NT2/D1 (cell line): ENCODE measurements around the gene OR8G5.
"Not testable (repeated sequence)": the region's sequence is repeated elsewhere in the genome, so short reads cannot be mapped to it uniquely, and the experiment has no call there.

Source experiments
- DNase-seq: peaks from one replicate; pipeline ENCODE4 v3.0.0-alpha.2; 2011; ENCODE audit warnings: low read depth, low spot score
- H3K27me3 ChIP-seq: 2 replicates; pipeline ENCODE4 v1.6.0; 2011; ENCODE audit warnings: mild to moderate bottlenecking; ENCODE audit not compliant: insufficient read length, insufficient read depth
- H3K36me3 ChIP-seq: 2 replicates; pipeline ENCODE4 v1.6.1; 2011; ENCODE audit warnings: mild to moderate bottlenecking, low read length, mixed read lengths; ENCODE audit not compliant: insufficient read depth, insufficient read length
- H3K4me1 ChIP-seq: 2 replicates; pipeline ENCODE4 v1.5.1; 2011; ENCODE audit not compliant: insufficient read depth, insufficient read length
- H3K4me3 ChIP-seq: 2 replicates; pipeline ENCODE4 v1.5.1; 2011; ENCODE audit warnings: low read depth; ENCODE audit not compliant: insufficient read length
- H3K9ac ChIP-seq: 2 replicates; pipeline ENCODE4 v1.6.0; 2011; ENCODE audit warnings: low read depth; ENCODE audit not compliant: insufficient read length
- H3K9me3 ChIP-seq: 2 replicates; pipeline ENCODE4 v1.5.1; 2011; ENCODE audit warnings: mild to moderate bottlenecking, low read length; ENCODE audit not compliant: insufficient read depth
- SUZ12 ChIP-seq: IDR thresholded peaks from 2 replicates; pipeline ENCODE4 v1.6.1; 2011; ENCODE audit not compliant: insufficient read length, insufficient read depth; ENCODE audit errors: extremely low read depth
- YY1 ChIP-seq: IDR thresholded peaks from 2 replicates; pipeline ENCODE4 v1.6.1; 2011; ENCODE audit not compliant: insufficient read length, insufficient read depth
- ZNF274 ChIP-seq: IDR thresholded peaks from 2 replicates; pipeline ENCODE4 v1.6.1; 2011; ENCODE audit warnings: mild to moderate bottlenecking, low read depth, low read length

The OR8G5 gene

GRCh38 chr11:124222407-124222806 lies 33.8 kb upstream of the OR8G5 start:
- DNase-seq = no peak
- Histone ChIP-seq H3K4me3 (no peak overlapping the region), H3K9ac (no peak overlapping the region), H3K27me3 (no peaks in the 10 kb centered on the region), H3K36me3 (no peaks in the 10 kb centered on the region), H3K9me3 (no peaks in the 10 kb centered on the region), H3K4me1 (no peaks in the 10 kb centered on the region)
- no peak for TF ChIP-seq ZNF274
- no peak for TF ChIP-seq SUZ12
- no peak for TF ChIP-seq YY1

GRCh38 chr11:124224618-124225423 lies 31.4 kb upstream of the OR8G5 start:
- H3K9me3 ChIP-seq, H3K9ac ChIP-seq, DNase-seq, H3K4me1 ChIP-seq, H3K36me3 ChIP-seq, H3K4me3 ChIP-seq, H3K27me3 ChIP-seq: not testable (repeated sequence)

DNA sequence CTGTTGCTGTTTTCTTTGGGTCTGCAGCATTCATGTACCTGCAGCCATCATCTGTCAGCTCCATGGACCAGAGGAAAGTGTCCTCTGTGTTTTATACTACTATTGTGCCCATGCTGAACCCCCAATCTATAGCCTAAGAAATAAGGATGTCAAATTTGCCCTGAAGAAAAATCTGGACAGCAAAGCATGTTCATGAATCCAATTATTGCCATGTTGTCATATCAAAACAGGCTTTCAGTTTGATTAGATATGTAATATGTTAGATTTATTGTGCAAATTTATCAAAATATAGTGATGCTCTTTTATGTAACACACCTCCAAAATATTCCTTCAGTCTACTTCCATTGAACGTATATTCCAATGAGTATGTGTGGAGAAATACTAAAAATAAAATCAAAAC lies 30.7 kb upstream of the OR8G5 start:
- H3K9ac ChIP-seq = no peak overlapping the region
- TF ChIP-seq SUZ12 = no peak
- TF ChIP-seq YY1 = no peak
- TF ChIP-seq ZNF274 = no peak
- H3K27me3 ChIP-seq = no peaks in the 10 kb centered on the region

GRCh38 chr11:124233376-124233775 lies 22.8 kb upstream of the OR8G5 start:
- Histone ChIP-seq H3K36me3 (no peaks in the 10 kb centered on the region), H3K27me3 (no peaks in the 10 kb centered on the region), H3K9ac (no peak overlapping the region), H3K4me1 (no peaks in the 10 kb centered on the region), H3K9me3 (no peaks in the 10 kb centered on the region), H3K4me3 (no peak overlapping the region)
- no peak for DNase-seq
- TF ChIP-seq ZNF274 (no peak), SUZ12 (no peak), YY1 (no peak)

More for the DNA sequence above, 30.7 kb upstream of the OR8G5 start:
- no peak overlapping the region for H3K4me3 ChIP-seq
- H3K36me3 ChIP-seq = no peaks in the 10 kb centered on the region
- no peaks in the 10 kb centered on the region for H3K9me3 ChIP-seq
- no peaks in the 10 kb centered on the region for H3K4me1 ChIP-seq
- DNase-seq = no peak

GRCh38 chr11:124238512-124238911 lies 17.7 kb upstream of the OR8G5 start:
- DNase-seq = no peak
- H3K27me3 ChIP-seq = no peaks in the 10 kb centered on the region
- no peak overlapping the region for H3K4me3 ChIP-seq
- H3K9ac ChIP-seq = no peak overlapping the region
- TF ChIP-seq YY1 (no peak), ZNF274 (no peak), SUZ12 (no peak)
- H3K36me3 ChIP-seq = no peaks in the 10 kb centered on the region
- no peaks in the 10 kb centered on the region for H3K9me3 ChIP-seq
- no peaks in the 10 kb centered on the region for H3K4me1 ChIP-seq

DNA sequence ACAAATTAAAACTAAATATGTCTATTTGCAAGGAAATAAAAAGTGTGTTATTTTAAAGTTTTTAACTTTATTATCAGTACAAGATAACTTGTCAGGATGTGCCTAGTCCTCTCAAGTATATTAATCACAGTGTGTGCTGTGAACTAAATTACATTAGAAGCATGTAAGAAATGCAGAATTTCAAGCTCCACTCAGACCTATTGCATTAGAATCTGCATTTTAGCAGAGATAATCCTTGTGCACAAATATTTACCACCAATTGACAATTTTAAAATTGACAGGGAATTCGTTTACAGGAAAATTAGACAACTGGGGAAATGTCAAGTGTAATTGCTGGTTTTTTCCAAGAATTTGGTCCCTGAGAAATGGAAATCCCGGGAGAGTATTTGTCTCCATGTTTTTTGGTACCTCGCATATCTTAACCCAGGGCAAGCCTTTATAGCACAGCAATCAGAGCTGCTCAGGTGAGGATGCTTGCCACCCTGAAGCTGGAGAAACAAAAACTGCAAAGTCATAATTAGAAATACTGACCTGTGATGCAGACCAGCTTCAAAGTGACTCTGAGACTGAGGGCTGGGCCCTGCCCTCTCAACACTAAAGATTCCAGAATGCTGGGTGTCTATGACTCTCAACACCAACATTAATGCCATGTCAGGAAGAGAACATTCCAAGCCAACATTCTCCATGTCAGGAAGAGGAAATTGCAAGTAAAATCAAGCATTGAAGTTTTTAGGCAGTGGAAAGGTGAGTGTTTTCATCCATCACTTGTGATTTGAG lies 15.4 kb upstream of the OR8G5 start, which contains the start of gene OR8G1:
Gene OR8G1 (plus strand): TSS at position 475 of the 777 bp plus-strand sequence. CDS start 8,581 bp downstream, outside the sequence.
- Histone ChIP-seq H3K9me3 (no peaks in the 10 kb centered on the region), H3K4me1 (no peaks in the 10 kb centered on the region), H3K9ac (no peak within 1 kb of the TSS), H3K36me3 (no peaks in the 10 kb centered on the region), H3K27me3 (no peaks in the 10 kb centered on the region), H3K4me3 (no peak within 1 kb of the TSS)
- no peak for DNase-seq
- no peak for TF ChIP-seq SUZ12
- no peak for TF ChIP-seq YY1
- no peak for TF ChIP-seq ZNF274

- H3K36me3 ChIP-seq, H3K9me3 ChIP-seq, DNase-seq, H3K4me3 ChIP-seq, H3K27me3 ChIP-seq, H3K9ac ChIP-seq, H3K4me1 ChIP-seq: not testable (repeated sequence)
Observed at GRCh38 chr11:124249869-124250268, 6.3 kb upstream of the OR8G5 start.

DNA sequence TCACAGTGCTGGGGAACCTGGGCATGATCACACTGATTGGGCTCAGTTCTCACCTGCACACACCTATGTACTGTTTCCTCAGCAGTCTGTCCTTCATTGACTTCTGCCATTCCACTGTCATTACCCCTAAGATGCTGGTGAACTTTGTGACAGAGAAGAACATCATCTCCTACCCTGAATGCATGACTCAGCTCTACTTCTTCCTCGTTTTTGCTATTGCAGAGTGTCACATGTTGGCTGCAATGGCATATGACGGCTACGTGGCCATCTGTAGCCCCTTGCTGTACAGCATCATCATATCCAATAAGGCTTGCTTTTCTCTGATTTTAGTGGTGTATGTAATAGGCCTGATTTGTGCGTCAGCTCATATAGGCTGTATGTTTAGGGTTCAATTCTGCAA lies 8.9 kb downstream of the OR8G5 start:
- not testable (repeated sequence) for H3K4me3 ChIP-seq, H3K27me3 ChIP-seq, H3K36me3 ChIP-seq, DNase-seq, H3K4me1 ChIP-seq, H3K9me3 ChIP-seq, H3K9ac ChIP-seq

DNA sequence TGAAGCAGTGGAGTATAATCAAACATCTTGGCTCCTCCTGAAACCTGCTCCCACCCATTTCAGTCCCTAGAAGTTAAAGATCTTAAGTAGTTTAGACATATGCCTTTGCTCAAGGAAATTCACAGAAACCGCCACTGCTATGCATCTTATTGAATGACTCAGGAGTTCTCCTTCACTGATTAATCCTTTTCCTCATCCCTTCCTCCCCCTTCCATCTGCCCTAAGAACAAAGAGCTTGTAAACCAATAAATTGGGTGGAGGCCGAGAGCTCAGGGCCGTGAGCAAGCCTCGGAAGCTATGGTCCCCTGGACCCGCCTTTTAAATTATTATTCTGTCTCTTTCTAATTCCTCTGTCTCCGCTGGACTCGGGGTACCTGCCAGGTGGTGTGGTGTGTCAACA lies 14.7 kb downstream of the OR8G5 start:
- H3K9ac ChIP-seq, H3K9me3 ChIP-seq, H3K4me1 ChIP-seq, DNase-seq, H3K36me3 ChIP-seq, H3K27me3 ChIP-seq, H3K4me3 ChIP-seq: not testable (repeated sequence)
